ENCODE results near the gene DEPP1.
"Not testable (repeated sequence)": the region's sequence is repeated elsewhere in the genome, so short reads cannot be mapped to it uniquely, and the experiment has no call there.

DEPP1 gene, protein sequence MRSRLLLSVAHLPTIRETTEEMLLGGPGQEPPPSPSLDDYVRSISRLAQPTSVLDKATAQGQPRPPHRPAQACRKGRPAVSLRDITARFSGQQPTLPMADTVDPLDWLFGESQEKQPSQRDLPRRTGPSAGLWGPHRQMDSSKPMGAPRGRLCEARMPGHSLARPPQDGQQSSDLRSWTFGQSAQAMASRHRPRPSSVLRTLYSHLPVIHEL

GRCh38 chr10:44978570-44979280, at the start of gene DEPP1:
Gene DEPP1, minus strand, starts transcription at chr10:44978809. Its CDS starts 779 bp downstream, at chr10:44978030.
- DNase-seq = no peak

GRCh38 chr10:45023426-45023825, 44.8 kb upstream of the DEPP1 start:
- no peak for DNase-seq

GRCh38 chr10:45015590-45015989, 37.0 kb upstream of the DEPP1 start:
- no peak for DNase-seq

GRCh38 chr10:45014557-45014956, 35.9 kb upstream of the DEPP1 start:
- not testable (repeated sequence) for DNase-seq

- peak; percentile 53 for DNase-seq
Observed at GRCh38 chr10:45008524-45009161, 30.0 kb upstream of the DEPP1 start.

DNA sequence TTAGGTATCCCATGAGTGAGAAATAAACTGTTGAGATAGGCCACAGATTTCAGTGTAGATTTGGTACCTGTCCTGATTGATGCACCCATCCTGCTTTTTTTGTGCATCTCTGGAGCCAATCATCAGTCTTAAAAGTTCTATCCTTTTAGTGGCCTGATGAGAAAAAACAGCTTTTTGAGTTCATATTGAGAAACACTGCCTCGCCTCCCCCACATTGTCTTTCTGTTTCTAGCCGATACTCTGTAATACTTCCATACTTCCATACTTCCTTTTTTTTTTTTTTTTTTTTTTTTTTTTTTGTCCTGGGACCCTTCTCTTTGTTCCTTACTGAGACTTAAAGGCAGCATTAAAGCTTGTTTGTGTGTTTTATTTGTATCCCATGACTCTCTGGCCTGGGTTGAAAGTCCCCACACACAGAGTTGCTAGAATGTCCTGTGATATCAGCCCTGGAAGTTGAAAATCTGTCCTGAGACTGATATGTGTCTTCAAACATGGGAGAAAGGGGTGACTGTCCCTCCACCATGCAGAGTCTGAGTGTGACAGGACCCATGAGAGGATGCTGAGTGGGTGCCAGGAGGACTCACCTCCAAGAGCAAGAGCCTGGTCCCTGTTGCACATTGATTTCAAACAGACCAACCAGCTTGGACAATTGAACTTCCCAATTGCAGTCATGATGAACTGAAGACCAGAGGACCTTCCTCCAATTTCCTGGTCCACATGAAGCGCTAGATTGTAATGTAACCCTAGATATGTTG, 27.8 kb upstream of the DEPP1 start:
- no peak for DNase-seq

GRCh38 chr10:45005284-45005683, 26.7 kb upstream of the DEPP1 start:
- no peak for DNase-seq

GRCh38 chr10:45004661-45005060, 26.1 kb upstream of the DEPP1 start:
- DNase-seq = no peak

- DNase-seq = no peak
Observed at GRCh38 chr10:45003432-45004000, 24.9 kb upstream of the DEPP1 start.

DNA sequence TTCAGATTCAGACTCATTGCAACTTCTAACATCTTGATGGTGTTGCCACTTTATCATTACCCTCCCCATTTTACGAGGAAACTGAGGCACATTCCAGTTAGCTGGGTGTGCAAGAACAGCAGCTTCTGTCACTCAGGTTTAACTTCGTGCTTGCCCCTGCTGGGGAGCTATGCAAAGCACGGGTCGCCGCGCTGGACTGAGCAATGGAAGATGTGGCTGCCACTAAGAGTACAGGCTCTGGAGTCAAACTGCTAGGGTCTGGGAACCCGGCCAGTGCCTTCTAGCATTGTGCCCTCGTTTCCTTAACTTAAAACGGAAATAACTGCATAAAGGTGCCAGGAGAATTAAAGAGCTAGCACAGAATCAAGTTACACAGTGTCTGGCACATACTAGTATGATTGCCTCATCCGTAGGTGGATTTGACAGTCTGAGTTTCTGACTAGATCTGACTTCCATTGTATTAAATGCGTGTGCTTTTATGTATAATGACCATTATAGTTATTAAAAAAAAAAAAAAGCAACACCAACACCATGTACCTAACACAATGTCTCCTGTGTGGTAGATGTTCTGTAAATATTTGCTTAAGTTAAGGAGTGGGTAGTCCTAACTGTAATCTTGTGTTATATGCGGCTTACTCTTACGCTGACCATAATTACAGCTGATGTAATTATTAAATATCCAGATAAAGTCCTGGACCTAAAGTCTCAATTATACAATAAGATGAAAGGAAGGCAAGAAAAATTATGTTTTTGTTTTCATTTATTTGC, 23.0 kb upstream of the DEPP1 start:
- DNase-seq = peak; percentile 60

DNA sequence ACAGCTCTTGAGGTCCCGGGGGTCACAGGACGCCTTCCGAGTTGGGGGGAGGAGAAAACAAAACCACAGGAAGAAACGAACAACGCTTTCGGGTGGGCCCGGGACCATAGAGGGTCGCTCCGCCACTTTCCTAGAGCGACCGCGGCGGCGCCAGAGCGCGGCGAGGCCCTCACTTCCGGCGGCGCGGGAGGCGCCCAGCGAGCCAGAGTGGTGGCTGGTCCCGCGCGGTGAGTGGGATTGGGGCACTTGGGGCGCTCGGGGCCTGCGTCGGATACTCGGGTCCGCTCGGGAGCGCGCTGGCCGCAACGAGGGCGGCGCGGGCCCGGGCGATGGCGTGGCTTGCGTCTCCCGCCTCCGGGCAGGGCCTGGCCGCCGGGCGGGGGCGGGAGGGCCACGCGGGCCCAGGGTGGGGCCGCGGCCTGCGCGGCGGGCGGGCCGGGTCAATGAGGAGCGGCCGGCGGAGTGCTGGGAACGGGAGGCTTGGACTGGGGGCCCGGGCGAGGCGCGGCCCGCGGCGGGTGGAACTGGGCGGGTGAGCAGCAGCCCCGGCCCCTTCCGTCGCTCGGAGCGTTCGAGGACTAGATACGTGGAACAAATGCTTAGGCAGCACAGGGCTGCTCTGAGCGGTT, 22.3 kb upstream of the DEPP1 start, which contains the start of gene ZNF22:
Gene ZNF22 (plus strand): TSS at position 172 of the 629 bp plus-strand sequence. CDS start 2,446 bp downstream, outside the sequence.
- DNase-seq = peak; percentile 81

GRCh38 chr10:45000138-45000751, 21.6 kb upstream of the DEPP1 start:
- DNase-seq = peak; percentile 65

DNA sequence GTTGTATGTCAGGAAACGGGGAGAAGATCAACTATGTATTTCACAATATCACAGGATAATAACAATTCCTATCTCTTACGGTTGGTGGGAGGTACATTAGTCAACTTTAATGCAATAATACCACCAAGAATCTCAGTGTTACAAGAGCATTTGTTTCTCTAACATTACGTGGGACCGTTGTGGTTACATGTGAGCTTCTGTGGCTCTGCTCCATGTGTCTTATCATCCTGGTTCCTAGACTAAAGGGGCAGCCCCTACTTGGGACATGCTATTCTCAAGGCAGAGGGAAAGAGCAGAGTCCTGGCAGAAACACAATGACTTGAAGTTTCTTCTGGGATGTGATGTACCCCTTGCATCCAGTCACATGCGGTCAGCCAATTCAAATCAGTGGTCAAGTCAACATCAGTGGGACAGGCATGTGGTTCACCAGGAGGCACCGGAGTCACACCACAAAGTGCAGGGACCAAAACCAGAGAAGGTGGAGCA, 19.6 kb upstream of the DEPP1 start:
- DNase-seq = no peak

DNA sequence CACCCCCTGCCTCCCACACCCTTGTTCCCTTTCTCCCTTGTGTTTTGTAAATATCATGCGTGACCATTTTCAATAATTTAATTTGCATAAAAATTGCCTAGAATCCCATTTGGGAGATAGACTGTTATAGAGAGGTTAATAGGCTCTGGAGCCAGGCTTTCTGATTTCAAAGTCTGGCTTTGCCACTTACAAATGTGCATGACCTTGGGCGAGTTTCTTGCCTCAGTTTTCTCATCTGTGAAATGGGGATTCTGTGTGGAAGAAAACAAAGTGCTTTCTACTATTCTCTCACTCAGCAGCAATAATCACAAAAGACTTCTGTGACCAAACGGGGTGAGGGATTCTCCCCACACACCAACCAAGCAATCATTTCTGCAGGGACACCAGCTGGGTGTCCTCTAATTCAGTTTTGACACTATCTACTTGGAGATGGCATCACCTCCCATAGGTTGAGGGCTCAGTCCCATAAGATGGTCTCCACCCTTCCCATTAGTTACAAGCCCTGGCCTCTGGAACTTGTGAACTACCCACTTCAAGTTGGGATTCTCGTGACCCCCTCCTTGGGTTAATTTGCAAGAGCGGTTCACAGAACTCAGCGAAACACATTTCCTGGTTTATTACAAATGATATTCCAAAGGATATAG, 18.6 kb upstream of the DEPP1 start:
- DNase-seq = no peak

DNA sequence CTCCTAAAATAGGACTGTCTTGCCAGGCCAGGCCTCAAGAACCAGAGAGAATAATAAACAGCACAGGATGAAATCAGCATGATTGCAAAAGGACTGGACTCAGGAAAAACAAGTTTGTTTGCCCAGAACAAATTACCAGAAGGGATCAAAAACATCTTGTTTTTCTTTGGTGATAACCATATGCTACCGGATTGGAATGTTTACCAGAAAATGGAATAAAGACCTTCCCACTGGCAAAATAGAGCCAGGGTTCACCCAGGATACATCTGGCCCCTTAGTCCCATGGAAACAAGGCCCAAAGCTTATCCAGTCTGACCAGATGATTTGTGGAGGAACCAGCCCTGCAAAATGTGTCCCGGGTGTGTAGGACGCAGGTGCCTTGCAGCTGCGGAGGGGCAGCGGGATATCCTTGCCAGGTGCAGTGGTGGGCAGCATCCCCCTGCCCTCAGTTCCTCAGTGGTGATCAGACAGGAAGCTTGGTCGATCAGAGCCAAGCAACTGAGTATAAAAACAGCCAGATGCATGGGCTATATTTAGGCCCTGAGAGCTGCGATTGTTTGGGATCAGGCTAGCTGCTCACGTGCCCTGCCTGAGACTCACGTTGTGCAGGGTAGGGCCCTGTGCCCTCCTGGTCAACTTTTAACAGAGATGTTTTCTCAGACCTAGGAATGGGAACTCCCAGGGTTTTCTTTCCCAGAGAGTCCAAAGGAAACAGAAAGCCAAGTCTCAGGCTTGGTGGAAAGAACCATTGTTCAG, 17.5 kb upstream of the DEPP1 start:
- DNase-seq = peak; percentile 62

DNA sequence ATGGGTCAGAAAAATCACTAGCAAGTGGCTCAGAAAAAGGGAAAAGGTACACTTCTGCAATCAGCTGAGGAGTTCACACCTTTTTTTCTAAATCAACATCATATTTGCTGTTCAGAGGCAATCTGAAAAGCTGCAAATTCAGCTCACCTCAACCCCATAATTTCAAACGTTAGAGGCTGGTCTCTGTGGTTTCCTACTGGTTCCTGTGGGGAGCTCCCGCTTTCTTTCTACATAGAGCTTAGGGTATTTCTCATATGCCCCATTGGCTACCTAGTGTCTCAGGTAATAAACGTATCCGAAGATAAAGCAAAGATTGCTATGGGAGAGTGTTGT, 16.9 kb upstream of the DEPP1 start:
- DNase-seq = peak; percentile 38

- no peak for DNase-seq
Observed at GRCh38 chr10:44994752-44995530, 16.3 kb upstream of the DEPP1 start.

GRCh38 chr10:44993922-44994751, 15.5 kb upstream of the DEPP1 start:
- DNase-seq = no peak

Data from GF-D8 (cell line).